HepG2 (cell line): ENCODE data around the gene YIF1A. TPM values are rescaled to one million over a fixed set of nuclear protein-coding genes. Genes with fewer than 3 reads are reported as not detected.
A peak's percentile ranks its signal among the peaks of the same experiment; 100 is the strongest.

Experiments used
- ARID2 ChIP-seq: sonication (generic); formaldehyde crosslinking; IDR thresholded peaks from 2 replicates; pipeline ENCODE4 v1.8.1; 2022; ENCODE audit warnings: mild to moderate bottlenecking, missing genetic modification reagents, borderline replicate concordance
- FLYWCH1 ChIP-seq: sonication (generic); formaldehyde crosslinking; IDR thresholded peaks from 2 replicates; pipeline ENCODE4 v1.8.1; 2023; ENCODE audit warnings: mild to moderate bottlenecking, missing genetic modification reagents
- HMGA1 ChIP-seq: sonication (generic); formaldehyde crosslinking; conservative IDR thresholded peaks from 2 replicates; pipeline ENCODE4 v1.4.0; 2020; ENCODE audit warnings: missing genetic modification reagents
- NFKB2 ChIP-seq: sonication (generic); formaldehyde crosslinking; IDR thresholded peaks from 2 replicates; pipeline ENCODE4 v1.4.0; 2020; ENCODE audit warnings: missing genetic modification reagents, borderline replicate concordance
- NR2F1 ChIP-seq, 2 experiments: fragments of 450-650 bp in 1 of 2; formaldehyde crosslinking in 1 of 2; IDR thresholded peaks; 2 replicates each; pipeline versions ENCODE4 v1.5.0 to v1.6.1; 2016 to 2020; ENCODE audit warnings: mild to moderate bottlenecking in 1 of 2, missing compliant biosample characterization in 1 of 2, missing genetic modification reagents in 1 of 2, moderate library complexity in 1 of 2
- POGZ ChIP-seq: sonication (generic); formaldehyde crosslinking; IDR thresholded peaks from 2 replicates; pipeline ENCODE4 v1.4.0; 2020; ENCODE audit warnings: mild to moderate bottlenecking, missing genetic modification reagents
- SATB2 ChIP-seq: sonication (generic); formaldehyde crosslinking; IDR thresholded peaks from 2 replicates; pipeline ENCODE4 v1.5.0; 2020; ENCODE audit warnings: missing genetic modification reagents
- SIX1 ChIP-seq: sonication (generic); formaldehyde crosslinking; IDR thresholded peaks from 2 replicates; pipeline ENCODE4 v1.4.0; 2020; ENCODE audit warnings: missing genetic modification reagents, borderline replicate concordance
- ZFP36L1 ChIP-seq: sonication (generic); formaldehyde crosslinking; IDR thresholded peaks from 2 replicates; pipeline ENCODE4 v1.8.0; 2022; ENCODE audit warnings: mild to moderate bottlenecking, missing genetic modification reagents, moderate library complexity
- ZKSCAN8 ChIP-seq: IDR thresholded peaks from 2 replicates; pipeline ENCODE4 v1.6.1; 2016; ENCODE audit warnings: borderline replicate concordance, missing genetic modification reagents, missing compliant biosample characterization
- ZNF713 ChIP-seq: sonication (generic); formaldehyde crosslinking; IDR thresholded peaks from 2 replicates; pipeline ENCODE4 v1.4.0; 2020; ENCODE audit warnings: mild to moderate bottlenecking, missing genetic modification reagents
- ZNF850 ChIP-seq: sonication (generic); formaldehyde crosslinking; conservative IDR thresholded peaks from 2 replicates; pipeline ENCODE4 v1.9.0; 2021; ENCODE audit warnings: mild to moderate bottlenecking, missing genetic modification reagents
- ZNF891 ChIP-seq: sonication (generic); formaldehyde crosslinking; IDR thresholded peaks from 2 replicates; pipeline ENCODE4 v1.5.0; 2020; ENCODE audit warnings: mild to moderate bottlenecking, missing genetic modification reagents
- polyA plus RNA-seq, 8 experiments: library from polyadenylated mRNA; depleted of rRNA in 3 of 8; stranded (reverse) in 7 of 8; unstranded in 1 of 8; fragments of >200 nt; fragmentation: Illumina TruSeq in 4 of 8; extraction: Trizol in 4 of 8; gene quantifications; 2 replicates each; pipeline versions ENCODE4 v1.2.1 to v1.2.3, GENCODE V29; 2011 to 2016; ENCODE audit warnings: low read depth in 4 of 8, missing spikeins in 1 of 8, mixed read lengths in 1 of 8; ENCODE audit not compliant: insufficient read depth in 1 of 8
- total RNA-seq, 5 experiments: library from RNA; depleted of rRNA; stranded (reverse); fragments of >200 nt; fragmentation: Illumina TruSeq; extraction: Trizol; gene quantifications; 2 replicates each; pipeline ENCODE4 v1.2.3, GENCODE V29; 2016; ENCODE audit warnings: low read depth in 1 of 5
- TF ChIP-seq, protein P1 (sequence below): sonication (generic); formaldehyde crosslinking; IDR thresholded peaks from 2 replicates; pipeline ENCODE4 v1.5.0; 2020; ENCODE audit warnings: mild to moderate bottlenecking, missing genetic modification reagents
- TF ChIP-seq, protein P2 (sequence below): sonication (generic); formaldehyde crosslinking; IDR thresholded peaks from 2 replicates; pipeline ENCODE4 v1.5.0; 2020; ENCODE audit warnings: missing genetic modification reagents, mild to moderate bottlenecking, borderline replicate concordance
- TF ChIP-seq, protein P3 (sequence below), 2 experiments: fragments of 450-650 bp in 1 of 2; sonication (generic) in 1 of 2; formaldehyde crosslinking; IDR thresholded peaks; 2 replicates each; pipeline versions ENCODE4 v1.5.0 to v1.8.0; 2020 to 2022; ENCODE audit warnings: mild to moderate bottlenecking in 1 of 2, missing genetic modification reagents in 1 of 2
- TF ChIP-seq, protein P4 (sequence below): sonication (generic); formaldehyde crosslinking; IDR thresholded peaks from 2 replicates; pipeline ENCODE4 v1.8.1; 2023; ENCODE audit warnings: mild to moderate bottlenecking, missing genetic modification reagents, borderline replicate concordance
- TF ChIP-seq, protein P5 (sequence below): fragments of 450-650 bp; IDR thresholded peaks from 2 replicates; pipeline ENCODE4 v1.6.1; 2017; ENCODE audit warnings: mild to moderate bottlenecking
- TF ChIP-seq, protein P6 (sequence below): sonication (generic); formaldehyde crosslinking; IDR thresholded peaks from 2 replicates; pipeline ENCODE4 v1.9.0; 2021; ENCODE audit warnings: missing genetic modification reagents, borderline replicate concordance

The YIF1A gene
- total and polyA plus RNA-seq, 2 of the 13 experiments (the other 11 are each of a cell fraction or from before 2014, with no cell fraction given), result 133 to 145 TPM

DNA sequence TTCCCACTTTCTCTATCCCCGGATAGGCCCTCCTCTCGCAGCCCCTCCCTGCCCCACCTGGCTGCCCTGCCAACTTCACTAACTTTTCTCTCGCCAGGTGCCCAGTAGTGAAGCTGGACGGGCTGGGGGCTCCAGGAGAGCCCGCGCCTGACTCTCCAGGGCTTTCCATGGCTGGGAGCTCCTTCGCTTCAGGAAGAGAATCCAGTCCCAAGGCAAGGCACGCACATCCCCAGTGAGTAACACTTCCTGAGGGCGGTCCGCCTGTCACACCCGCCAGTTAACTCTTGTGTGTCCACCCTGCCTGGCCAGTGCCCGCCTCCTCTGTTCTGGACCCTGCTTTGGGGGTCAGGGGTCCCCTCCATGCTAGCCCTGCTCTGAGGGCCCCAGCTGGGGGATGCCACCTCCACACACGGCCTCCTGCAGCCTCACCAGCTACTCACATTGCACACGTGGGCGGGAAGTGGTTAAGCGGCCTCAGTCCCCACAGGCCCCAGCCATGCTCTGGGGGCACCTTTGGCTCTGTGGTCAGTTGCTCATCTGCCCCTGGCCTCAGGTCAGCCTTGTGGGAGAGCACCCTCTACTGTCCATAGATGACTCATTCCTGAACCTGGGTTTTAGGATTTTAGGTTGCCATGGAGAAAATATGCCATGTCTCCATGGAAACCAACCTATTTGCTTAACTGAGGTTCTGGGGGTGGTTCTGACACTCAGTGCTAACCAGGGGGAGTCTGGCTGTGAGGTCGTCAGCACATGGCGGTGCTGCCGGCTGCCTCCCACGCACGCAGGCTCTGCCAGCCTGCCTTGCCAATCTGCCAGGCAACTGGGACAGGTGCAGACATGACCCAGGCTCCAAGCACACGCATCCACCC, 47.5 kb upstream of the YIF1A start, which contains the start of gene RIN1 (continued):
- TF ChIP-seq SATB2 (CRISPR knock-in tag) (no peak), NFKB2 (CRISPR knock-in tag) (peak; percentile 55; the same call in 1 of the 2 replicates), SIX1 (no peak), ZNF713 (no peak), FLYWCH1 (no peak), POGZ (peak; percentile 62), ZKSCAN8 (CRISPR knock-in tag) (0 out of 2 replicates have a peak, but pooled peaks have one; percentile 71), ZFP36L1 (CRISPR knock-in tag) (peak; percentile 30; the same call in 1 of the 2 replicates), ZNF891 (CRISPR knock-in tag) (peak; percentile 89), NR2F1 (CRISPR knock-in tag; IDR thresholded peaks at IDR 0.05) (peak in 1 of 2 experiments; percentile 78; a peak in 3 of 4 replicates), HMGA1 (CRISPR knock-in tag) (no peak), ARID2 (CRISPR knock-in tag) (no peak), ZNF850 (no peak)
- TF ChIP-seq, protein P1, sequence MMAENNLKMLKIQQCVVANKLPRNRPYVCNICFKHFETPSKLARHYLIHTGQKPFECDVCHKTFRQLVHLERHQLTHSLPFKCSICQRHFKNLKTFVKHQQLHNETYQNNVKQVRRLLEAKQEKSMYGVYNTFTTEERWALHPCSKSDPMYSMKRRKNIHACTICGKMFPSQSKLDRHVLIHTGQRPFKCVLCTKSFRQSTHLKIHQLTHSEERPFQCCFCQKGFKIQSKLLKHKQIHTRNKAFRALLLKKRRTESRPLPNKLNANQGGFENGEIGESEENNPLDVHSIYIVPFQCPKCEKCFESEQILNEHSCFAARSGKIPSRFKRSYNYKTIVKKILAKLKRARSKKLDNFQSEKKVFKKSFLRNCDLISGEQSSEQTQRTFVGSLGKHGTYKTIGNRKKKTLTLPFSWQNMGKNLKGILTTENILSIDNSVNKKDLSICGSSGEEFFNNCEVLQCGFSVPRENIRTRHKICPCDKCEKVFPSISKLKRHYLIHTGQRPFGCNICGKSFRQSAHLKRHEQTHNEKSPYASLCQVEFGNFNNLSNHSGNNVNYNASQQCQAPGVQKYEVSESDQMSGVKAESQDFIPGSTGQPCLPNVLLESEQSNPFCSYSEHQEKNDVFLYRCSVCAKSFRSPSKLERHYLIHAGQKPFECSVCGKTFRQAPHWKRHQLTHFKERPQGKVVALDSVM (CRISPR knock-in tag), result peak; percentile 56; the same call in 1 of the 2 replicates
- TF ChIP-seq, protein P2, sequence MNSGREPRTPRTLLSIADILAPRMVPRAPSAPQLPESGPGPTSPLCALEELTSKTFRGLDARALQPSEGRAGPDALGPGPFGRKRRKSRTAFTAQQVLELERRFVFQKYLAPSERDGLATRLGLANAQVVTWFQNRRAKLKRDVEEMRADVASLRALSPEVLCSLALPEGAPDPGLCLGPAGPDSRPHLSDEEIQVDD (CRISPR knock-in tag), result no peak
- TF ChIP-seq, protein P3, sequence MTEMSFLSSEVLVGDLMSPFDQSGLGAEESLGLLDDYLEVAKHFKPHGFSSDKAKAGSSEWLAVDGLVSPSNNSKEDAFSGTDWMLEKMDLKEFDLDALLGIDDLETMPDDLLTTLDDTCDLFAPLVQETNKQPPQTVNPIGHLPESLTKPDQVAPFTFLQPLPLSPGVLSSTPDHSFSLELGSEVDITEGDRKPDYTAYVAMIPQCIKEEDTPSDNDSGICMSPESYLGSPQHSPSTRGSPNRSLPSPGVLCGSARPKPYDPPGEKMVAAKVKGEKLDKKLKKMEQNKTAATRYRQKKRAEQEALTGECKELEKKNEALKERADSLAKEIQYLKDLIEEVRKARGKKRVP (CRISPR knock-in tag; IDR thresholded peaks at IDR 0.05), result no peak
- TF ChIP-seq, protein P4, sequence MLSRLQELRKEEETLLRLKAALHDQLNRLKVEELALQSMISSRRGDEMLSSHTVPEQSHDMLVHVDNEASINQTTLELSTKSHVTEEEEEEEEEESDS, result no peak
- TF ChIP-seq, protein P5, sequence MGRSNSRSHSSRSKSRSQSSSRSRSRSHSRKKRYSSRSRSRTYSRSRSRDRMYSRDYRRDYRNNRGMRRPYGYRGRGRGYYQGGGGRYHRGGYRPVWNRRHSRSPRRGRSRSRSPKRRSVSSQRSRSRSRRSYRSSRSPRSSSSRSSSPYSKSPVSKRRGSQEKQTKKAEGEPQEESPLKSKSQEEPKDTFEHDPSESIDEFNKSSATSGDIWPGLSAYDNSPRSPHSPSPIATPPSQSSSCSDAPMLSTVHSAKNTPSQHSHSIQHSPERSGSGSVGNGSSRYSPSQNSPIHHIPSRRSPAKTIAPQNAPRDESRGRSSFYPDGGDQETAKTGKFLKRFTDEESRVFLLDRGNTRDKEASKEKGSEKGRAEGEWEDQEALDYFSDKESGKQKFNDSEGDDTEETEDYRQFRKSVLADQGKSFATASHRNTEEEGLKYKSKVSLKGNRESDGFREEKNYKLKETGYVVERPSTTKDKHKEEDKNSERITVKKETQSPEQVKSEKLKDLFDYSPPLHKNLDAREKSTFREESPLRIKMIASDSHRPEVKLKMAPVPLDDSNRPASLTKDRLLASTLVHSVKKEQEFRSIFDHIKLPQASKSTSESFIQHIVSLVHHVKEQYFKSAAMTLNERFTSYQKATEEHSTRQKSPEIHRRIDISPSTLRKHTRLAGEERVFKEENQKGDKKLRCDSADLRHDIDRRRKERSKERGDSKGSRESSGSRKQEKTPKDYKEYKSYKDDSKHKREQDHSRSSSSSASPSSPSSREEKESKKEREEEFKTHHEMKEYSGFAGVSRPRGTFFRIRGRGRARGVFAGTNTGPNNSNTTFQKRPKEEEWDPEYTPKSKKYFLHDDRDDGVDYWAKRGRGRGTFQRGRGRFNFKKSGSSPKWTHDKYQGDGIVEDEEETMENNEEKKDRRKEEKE, result no peak
- TF ChIP-seq, protein P6, sequence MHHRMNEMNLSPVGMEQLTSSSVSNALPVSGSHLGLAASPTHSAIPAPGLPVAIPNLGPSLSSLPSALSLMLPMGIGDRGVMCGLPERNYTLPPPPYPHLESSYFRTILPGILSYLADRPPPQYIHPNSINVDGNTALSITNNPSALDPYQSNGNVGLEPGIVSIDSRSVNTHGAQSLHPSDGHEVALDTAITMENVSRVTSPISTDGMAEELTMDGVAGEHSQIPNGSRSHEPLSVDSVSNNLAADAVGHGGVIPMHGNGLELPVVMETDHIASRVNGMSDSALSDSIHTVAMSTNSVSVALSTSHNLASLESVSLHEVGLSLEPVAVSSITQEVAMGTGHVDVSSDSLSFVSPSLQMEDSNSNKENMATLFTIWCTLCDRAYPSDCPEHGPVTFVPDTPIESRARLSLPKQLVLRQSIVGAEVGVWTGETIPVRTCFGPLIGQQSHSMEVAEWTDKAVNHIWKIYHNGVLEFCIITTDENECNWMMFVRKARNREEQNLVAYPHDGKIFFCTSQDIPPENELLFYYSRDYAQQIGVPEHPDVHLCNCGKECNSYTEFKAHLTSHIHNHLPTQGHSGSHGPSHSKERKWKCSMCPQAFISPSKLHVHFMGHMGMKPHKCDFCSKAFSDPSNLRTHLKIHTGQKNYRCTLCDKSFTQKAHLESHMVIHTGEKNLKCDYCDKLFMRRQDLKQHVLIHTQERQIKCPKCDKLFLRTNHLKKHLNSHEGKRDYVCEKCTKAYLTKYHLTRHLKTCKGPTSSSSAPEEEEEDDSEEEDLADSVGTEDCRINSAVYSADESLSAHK (CRISPR knock-in tag), result no peak
